ENCODE data around the gene TMEM248. TPM values are rescaled to one million over a fixed set of nuclear protein-coding genes. Genes with fewer than 3 reads are reported as not detected.
A peak's percentile ranks its signal among the peaks of the same experiment; 100 is the strongest.
"Not testable (repeated sequence)": the region's sequence is repeated elsewhere in the genome, so short reads cannot be mapped to it uniquely, and the experiment has no call there.

Gene TMEM248
- total and polyA plus RNA-seq, 10 of the 15 experiments (the other 5 are each of a cell fraction or from before 2014, with no cell fraction given) = 6.3 to 93.5 (median 64.9) TPM

DNA sequence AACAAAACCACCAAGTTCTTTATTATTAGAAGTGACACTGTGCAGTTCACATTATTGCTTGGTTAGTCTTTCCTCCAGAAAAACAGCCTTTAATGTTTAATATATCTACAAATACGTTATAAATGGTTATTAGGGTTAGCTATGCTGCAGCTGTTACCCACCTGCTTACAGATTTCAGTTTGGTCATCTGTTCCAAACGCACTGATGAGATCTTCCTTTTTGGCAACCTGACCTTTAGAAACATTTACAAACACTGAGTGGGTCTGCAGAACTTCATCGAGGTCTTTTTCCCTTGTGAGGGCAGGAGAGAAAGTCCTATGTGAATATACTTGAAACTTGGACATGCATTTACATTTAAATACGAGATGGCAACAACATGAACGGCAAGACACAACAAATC lies 73.0 kb downstream of the TMEM248 start:
- in situ Hi-C loops (cut with MboI); H2AFZ ChIP-seq (ENCODE audit: control insufficient read depth, low read depth, low read length); H3K27ac ChIP-seq (ENCODE audit: control insufficient read depth, insufficient read depth); SMC1A ChIA-PET (ENCODE audit: uncharacterized antibody, unreplicated experiment); POLR2A ChIA-PET; H4K20me1 ChIP-seq (ENCODE audit: control insufficient read depth, insufficient read depth); RAD21 ChIA-PET (ENCODE audit: unreplicated experiment); H3K27me3 ChIP-seq (replicated peaks in 1 of 2; ENCODE audit: control insufficient read depth in 2 of 2, insufficient read depth in 2 of 2, low read length in 1 of 2); FAIRE-seq; H3K9me3 ChIP-seq (replicated peaks; ENCODE audit: control insufficient read depth, insufficient read depth, low read length); H3K4me1 ChIP-seq (ENCODE audit: control insufficient read depth, insufficient read depth, low read length); H3K36me3 ChIP-seq (ENCODE audit: control insufficient read depth in 2 of 2, insufficient read depth in 2 of 2, low read length in 1 of 2); DNase-seq (ENCODE audit: low read depth, low spot score); BruUV-seq (replicated peaks); ATAC-seq: not testable (repeated sequence)
- intact Hi-C loops (cut with micrococcal nuclease; ENCODE audit: unreplicated experiment) = loop anchor here (5.0 kb wide), 1 partner anchor 252 kb away; the partner anchor contains the start of gene RABGEF1
- Histone ChIP-seq H3K79me2 (ENCODE audit: control insufficient read depth, insufficient read depth, low read length) (peaks cover 14% of the 10 kb centered on the region), H3K9ac (ENCODE audit: control insufficient read depth, insufficient read depth, low read length) (peak overlapping the region; percentile 76), H3K4me2 (ENCODE audit: control insufficient read depth, insufficient read depth) (peak overlapping the region; percentile 84), H3K4me3 (peak overlapping the region; percentile 88)
- CTCF ChIA-PET = interaction anchor here (1.2 kb wide), 1 partner anchor 313 kb away, joined by 4 read pairs; no protein-coding TSS in a partner anchor
- TF ChIP-seq RUNX3 (IDR thresholded peaks at IDR 0.05; ENCODE audit: low read length) = 0 out of 2 replicates have a peak, but pooled peaks have one; percentile 0
- 52% methylated on average over 5 of the region's 5 CpGs for WGBS (ENCODE audit: insufficient coverage, insufficient replicate concordance, low lambda C conversion rate, missing lambda C conversion rate)

DNA sequence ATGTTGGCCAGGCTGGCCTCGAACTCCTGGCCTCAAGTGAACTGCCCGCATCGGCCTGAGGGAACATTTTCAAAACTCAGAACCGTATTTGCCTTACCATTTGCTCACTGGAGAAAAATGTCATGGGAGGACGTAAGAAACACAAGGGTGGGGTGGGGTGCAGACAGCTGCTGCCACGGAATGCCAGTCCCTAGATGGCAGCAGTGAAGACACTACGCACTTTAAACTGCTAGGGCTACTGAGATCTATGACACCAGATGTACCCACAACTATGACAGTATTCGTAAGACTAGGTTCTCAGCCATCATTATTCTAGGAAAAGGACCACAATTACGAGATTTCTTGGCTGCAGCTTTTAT lies 73.6 kb downstream of the TMEM248 start:
- H3K4me2 ChIP-seq (ENCODE audit: control insufficient read depth, insufficient read depth) = peak overlapping the region; percentile 84
- 3% methylated on average over 9 of the region's 9 CpGs for WGBS (ENCODE audit: insufficient coverage, insufficient replicate concordance, low lambda C conversion rate, missing lambda C conversion rate)
- peak; percentile 90 for FAIRE-seq
- H3K4me1 ChIP-seq (ENCODE audit: control insufficient read depth, insufficient read depth, low read length); H4K20me1 ChIP-seq (ENCODE audit: control insufficient read depth, insufficient read depth); BruUV-seq (replicated peaks); in situ Hi-C loops (cut with MboI); H3K9me3 ChIP-seq (replicated peaks; ENCODE audit: control insufficient read depth, insufficient read depth, low read length); H3K27me3 ChIP-seq (replicated peaks in 1 of 2; ENCODE audit: control insufficient read depth in 2 of 2, insufficient read depth in 2 of 2, low read length in 1 of 2); H3K36me3 ChIP-seq (ENCODE audit: control insufficient read depth in 2 of 2, insufficient read depth in 2 of 2, low read length in 1 of 2): not testable (repeated sequence)
- CTCF ChIA-PET = interaction anchor here (1.1 to 1.2 kb wide), 2 partner anchors 43 to 313 kb away, joined by 3 to 4 read pairs; no protein-coding TSS in a partner anchor
- DNase-seq (ENCODE audit: low read depth, low spot score) = peak; percentile 24
- POLR2A ChIA-PET = interaction anchor here (1.6 kb wide), 1 partner anchor 150 kb away, joined by 5 read pairs; no protein-coding TSS in a partner anchor
- H2AFZ ChIP-seq (ENCODE audit: control insufficient read depth, low read depth, low read length) = peak overlapping the region; percentile 73
- peak; percentile 34; the same call in 1 of the 2 replicates for TF ChIP-seq ATF7 (IDR thresholded peaks at IDR 0.05; ENCODE audit: low read depth)
- TF ChIP-seq CREM (IDR thresholded peaks at IDR 0.05; ENCODE audit: low read depth) = peak; percentile 31; the same call in 1 of the 2 replicates
- TF ChIP-seq, protein P1, sequence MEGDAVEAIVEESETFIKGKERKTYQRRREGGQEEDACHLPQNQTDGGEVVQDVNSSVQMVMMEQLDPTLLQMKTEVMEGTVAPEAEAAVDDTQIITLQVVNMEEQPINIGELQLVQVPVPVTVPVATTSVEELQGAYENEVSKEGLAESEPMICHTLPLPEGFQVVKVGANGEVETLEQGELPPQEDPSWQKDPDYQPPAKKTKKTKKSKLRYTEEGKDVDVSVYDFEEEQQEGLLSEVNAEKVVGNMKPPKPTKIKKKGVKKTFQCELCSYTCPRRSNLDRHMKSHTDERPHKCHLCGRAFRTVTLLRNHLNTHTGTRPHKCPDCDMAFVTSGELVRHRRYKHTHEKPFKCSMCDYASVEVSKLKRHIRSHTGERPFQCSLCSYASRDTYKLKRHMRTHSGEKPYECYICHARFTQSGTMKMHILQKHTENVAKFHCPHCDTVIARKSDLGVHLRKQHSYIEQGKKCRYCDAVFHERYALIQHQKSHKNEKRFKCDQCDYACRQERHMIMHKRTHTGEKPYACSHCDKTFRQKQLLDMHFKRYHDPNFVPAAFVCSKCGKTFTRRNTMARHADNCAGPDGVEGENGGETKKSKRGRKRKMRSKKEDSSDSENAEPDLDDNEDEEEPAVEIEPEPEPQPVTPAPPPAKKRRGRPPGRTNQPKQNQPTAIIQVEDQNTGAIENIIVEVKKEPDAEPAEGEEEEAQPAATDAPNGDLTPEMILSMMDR (IDR thresholded peaks at IDR 0.05 in 2 of 3, conservative IDR thresholded peaks at IDR 0.05 in 1 of 3; ENCODE audit: control insufficient read depth in 2 of 3, extremely low read depth in 1 of 3, insufficient read depth in 1 of 3, low read depth in 3 of 3, low read length in 3 of 3) = peak; percentile 16 to 36 (median 26); a peak in 4 of 6 replicates
- 0 out of 2 replicates have a peak, but pooled peaks have one; percentile 31 for TF ChIP-seq SMARCA5 (IDR thresholded peaks at IDR 0.05)
- peak overlapping the region; percentile 80 for H3K27ac ChIP-seq (ENCODE audit: control insufficient read depth, insufficient read depth)
- SMC1A ChIA-PET (ENCODE audit: uncharacterized antibody, unreplicated experiment) = interaction anchor here (1.4 to 2.0 kb wide), 2 partner anchors 73 to 150 kb away, joined by 5 read pairs; partner anchors contain the start of gene TMEM248
- H3K9ac ChIP-seq (ENCODE audit: control insufficient read depth, insufficient read depth, low read length) = peak overlapping the region; percentile 76
- peak; percentile 71 for ATAC-seq
- peaks cover 14% of the 10 kb centered on the region for H3K79me2 ChIP-seq (ENCODE audit: control insufficient read depth, insufficient read depth, low read length)
- RAD21 ChIA-PET (ENCODE audit: unreplicated experiment) = interaction anchor here (1.6 kb wide), 1 partner anchor 150 kb away, joined by 4 read pairs; no protein-coding TSS in a partner anchor
- intact Hi-C loops (cut with micrococcal nuclease; ENCODE audit: unreplicated experiment) = loop anchor here (5.0 kb wide), 2 partner anchors 72 to 252 kb away; partner anchors contain the start of genes RABGEF1 and TMEM248
- H3K4me3 ChIP-seq = peak overlapping the region; percentile 88

Data from GM12878 (cell line).